Chondrocyte (in vitro differentiated cells): ENCODE data around the gene NIT1. TPM values are rescaled to one million over a fixed set of nuclear protein-coding genes. Genes with fewer than 3 reads are reported as not detected.

ENCODE experiments used
- DNase-seq: peaks from one replicate; pipeline ENCODE4 v3.0.0; 2021; ENCODE audit warnings: mixed read lengths, low spot score
- H3K27ac Mint-ChIP-seq: one replicate; pipeline ENCODE4 v1.8.0; 2021; ENCODE audit warnings: mild to moderate bottlenecking, moderate library complexity, mixed read lengths; ENCODE audit not compliant: unreplicated experiment
- H3K27me3 Mint-ChIP-seq: 2 replicates; pipeline ENCODE4 v1.8.0; 2021; ENCODE audit warnings: low read depth, mixed read lengths
- H3K36me3 Mint-ChIP-seq: 2 replicates; pipeline ENCODE4 v1.8.0; 2021; ENCODE audit warnings: low read depth, mixed read lengths
- H3K4me1 Mint-ChIP-seq: 2 replicates; pipeline ENCODE4 v1.8.0; 2021; ENCODE audit warnings: low read depth, mild to moderate bottlenecking, mixed read lengths
- H3K4me3 Mint-ChIP-seq: one replicate; pipeline ENCODE4 v1.8.0; 2021; ENCODE audit warnings: mild to moderate bottlenecking, moderate library complexity, mixed read lengths; ENCODE audit not compliant: unreplicated experiment
- H3K9me3 Mint-ChIP-seq: 2 replicates; pipeline ENCODE4 v1.8.0; 2021; ENCODE audit warnings: low read depth, mixed read lengths
- total RNA-seq: library from RNA; stranded (reverse); gene quantifications from 3 replicates; pipeline ENCODE4 v1.2.1, GENCODE V29; 2021
- TF ChIP-seq, protein P1 (sequence below): fragments of 200-600 bp; sonication (generic); IDR thresholded peaks from 2 replicates; pipeline ENCODE4 v1.5.0; 2021; ENCODE audit warnings: antibody characterized with exemption, mild to moderate bottlenecking, moderate library complexity

The NIT1 gene
- total RNA-seq, 1 donor from 2014 or later = 27.6 TPM

GRCh38 chr1:161091093-161091492 lies 26.8 kb upstream of the NIT1 start:
- H3K4me3 Mint-ChIP-seq = no peak overlapping the region
- TF ChIP-seq, protein P1, sequence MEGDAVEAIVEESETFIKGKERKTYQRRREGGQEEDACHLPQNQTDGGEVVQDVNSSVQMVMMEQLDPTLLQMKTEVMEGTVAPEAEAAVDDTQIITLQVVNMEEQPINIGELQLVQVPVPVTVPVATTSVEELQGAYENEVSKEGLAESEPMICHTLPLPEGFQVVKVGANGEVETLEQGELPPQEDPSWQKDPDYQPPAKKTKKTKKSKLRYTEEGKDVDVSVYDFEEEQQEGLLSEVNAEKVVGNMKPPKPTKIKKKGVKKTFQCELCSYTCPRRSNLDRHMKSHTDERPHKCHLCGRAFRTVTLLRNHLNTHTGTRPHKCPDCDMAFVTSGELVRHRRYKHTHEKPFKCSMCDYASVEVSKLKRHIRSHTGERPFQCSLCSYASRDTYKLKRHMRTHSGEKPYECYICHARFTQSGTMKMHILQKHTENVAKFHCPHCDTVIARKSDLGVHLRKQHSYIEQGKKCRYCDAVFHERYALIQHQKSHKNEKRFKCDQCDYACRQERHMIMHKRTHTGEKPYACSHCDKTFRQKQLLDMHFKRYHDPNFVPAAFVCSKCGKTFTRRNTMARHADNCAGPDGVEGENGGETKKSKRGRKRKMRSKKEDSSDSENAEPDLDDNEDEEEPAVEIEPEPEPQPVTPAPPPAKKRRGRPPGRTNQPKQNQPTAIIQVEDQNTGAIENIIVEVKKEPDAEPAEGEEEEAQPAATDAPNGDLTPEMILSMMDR = no peak
- peaks cover 3% of the 10 kb centered on the region for H3K27me3 Mint-ChIP-seq
- H3K36me3 Mint-ChIP-seq = no peaks in the 10 kb centered on the region
- no peak overlapping the region for H3K27ac Mint-ChIP-seq
- H3K9me3 Mint-ChIP-seq = no peaks in the 10 kb centered on the region
- peak; percentile 26 for DNase-seq
- no peaks in the 10 kb centered on the region for H3K4me1 Mint-ChIP-seq

GRCh38 chr1:161091796-161092507 lies 26.0 kb upstream of the NIT1 start:
- Mint-ChIP-seq H3K4me1 (no peaks in the 10 kb centered on the region), H3K27ac (no peak overlapping the region), H3K27me3 (peaks cover 3% of the 10 kb centered on the region), H3K9me3 (no peaks in the 10 kb centered on the region), H3K4me3 (no peak overlapping the region), H3K36me3 (no peaks in the 10 kb centered on the region)
- TF ChIP-seq, protein P1 = no peak
- peak; percentile 18 for DNase-seq

DNA sequence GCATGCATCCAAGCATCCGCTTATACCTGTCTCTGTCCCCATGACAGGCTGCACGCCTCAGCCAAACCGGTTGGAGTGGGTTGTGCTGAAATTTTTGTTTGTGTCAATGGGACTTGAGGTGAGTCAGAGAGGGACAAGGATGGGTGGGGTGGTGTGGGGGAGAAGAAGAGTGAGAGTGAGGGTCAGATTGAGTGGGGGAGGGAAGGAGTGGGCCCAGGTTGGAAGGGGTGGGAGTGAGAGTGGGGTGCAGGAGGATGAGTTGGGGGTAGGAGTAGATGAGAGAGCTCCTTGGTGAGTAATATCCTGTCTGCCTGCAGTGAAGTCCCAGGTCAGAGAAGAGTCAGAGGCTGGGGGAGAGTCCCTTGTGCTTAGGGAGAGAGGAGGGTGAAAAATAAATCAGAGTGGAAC lies 25.3 kb upstream of the NIT1 start:
- Mint-ChIP-seq H3K27me3 (peaks cover 3% of the 10 kb centered on the region), H3K9me3 (no peaks in the 10 kb centered on the region), H3K4me1 (peaks cover 6% of the 10 kb centered on the region), H3K27ac (no peak overlapping the region), H3K4me3 (no peak overlapping the region), H3K36me3 (no peaks in the 10 kb centered on the region)
- peak; percentile 5 for DNase-seq
- TF ChIP-seq, protein P1 = no peak

DNA sequence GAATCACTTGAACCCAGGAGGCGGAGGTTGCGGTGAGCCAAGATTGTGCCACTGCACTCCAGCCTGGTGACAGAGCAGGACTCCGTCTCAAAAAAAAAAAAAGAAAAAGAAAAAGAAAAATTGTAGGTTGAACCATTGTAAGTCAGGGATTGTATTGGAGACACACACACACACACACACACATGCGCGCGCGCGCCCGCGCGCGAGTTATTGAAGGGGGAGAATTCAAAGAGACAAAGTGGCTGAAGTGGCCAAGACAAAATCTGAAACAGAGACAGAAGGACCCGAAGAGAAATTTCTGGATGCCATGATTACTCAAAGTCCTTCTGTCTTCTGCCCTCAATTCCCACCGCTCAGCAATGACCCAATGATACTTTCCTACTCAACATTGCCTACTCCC lies 23.4 kb upstream of the NIT1 start:
- Mint-ChIP-seq H3K27me3 (peaks cover 3% of the 10 kb centered on the region), H3K27ac (no peak overlapping the region), H3K4me3 (no peak overlapping the region), H3K9me3 (no peaks in the 10 kb centered on the region), H3K4me1 (peaks cover 17% of the 10 kb centered on the region), H3K36me3 (no peaks in the 10 kb centered on the region)
- peak; percentile 12 for DNase-seq
- TF ChIP-seq, protein P1 = no peak

DNA sequence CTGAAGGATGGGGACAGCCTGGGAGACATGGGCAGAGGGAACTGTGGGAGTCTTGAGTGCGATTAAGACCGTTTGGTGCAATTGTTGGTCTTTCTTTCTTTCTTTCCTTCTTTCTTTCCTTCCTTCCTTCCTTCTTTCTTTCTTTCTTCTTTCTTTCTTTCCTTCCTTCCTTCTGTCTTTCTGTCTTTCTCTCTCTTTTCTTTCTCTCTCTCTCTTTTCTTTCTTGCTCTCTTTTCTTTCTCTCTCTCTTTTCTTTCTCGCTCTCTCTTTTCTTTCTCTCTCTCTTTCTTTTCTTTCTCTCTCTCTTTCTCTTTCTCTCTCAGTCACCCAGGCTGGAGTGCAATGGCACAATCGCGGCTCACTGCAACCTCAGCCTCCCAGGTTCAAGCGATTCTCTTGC lies 22.7 kb upstream of the NIT1 start:
- Mint-ChIP-seq H3K4me1 (peaks cover 17% of the 10 kb centered on the region), H3K9me3 (no peaks in the 10 kb centered on the region), H3K27ac (no peak overlapping the region), H3K4me3 (no peak overlapping the region), H3K27me3 (peaks cover 3% of the 10 kb centered on the region), H3K36me3 (peaks cover 2% of the 10 kb centered on the region)
- TF ChIP-seq, protein P1 = no peak
- no peak for DNase-seq
